Neuronal stem cell (in vitro differentiated cells): ENCODE results near the gene GSE1.

ENCODE experiments used
- DNase-seq: peaks from one replicate; pipeline ENCODE4 v3.0.0-alpha.2; 2013; ENCODE audit warnings: low spot score
- H2AFZ ChIP-seq: one replicate; pipeline ENCODE4 v1.6.1; 2013; ENCODE audit warnings: mild to moderate bottlenecking, low read length, inconsistent platforms
- H2AK5ac ChIP-seq: 2 replicates; pipeline ENCODE4 v1.6.1; 2013; ENCODE audit warnings: low read depth, mild to moderate bottlenecking, inconsistent platforms, low read length, moderate library complexity, mixed read lengths
- H2BK120ac ChIP-seq: 2 replicates; pipeline ENCODE4 v1.6.1; 2013; ENCODE audit warnings: low read depth, mild to moderate bottlenecking, inconsistent platforms, low read length, moderate library complexity, mixed read lengths
- H2BK12ac ChIP-seq: one replicate; pipeline ENCODE4 v1.6.1; 2013; ENCODE audit warnings: low read length, inconsistent platforms
- H2BK15ac ChIP-seq: 2 replicates; pipeline ENCODE4 v1.6.1; 2013; ENCODE audit warnings: mild to moderate bottlenecking, low read length, inconsistent platforms, mixed read lengths
- H2BK5ac ChIP-seq: one replicate; pipeline ENCODE4 v1.6.1; 2013; ENCODE audit warnings: inconsistent platforms, mild to moderate bottlenecking, low read length, moderate library complexity
- H3K14ac ChIP-seq: one replicate; pipeline ENCODE4 v1.6.1; 2013; ENCODE audit warnings: low read length, inconsistent platforms
- H3K18ac ChIP-seq: 2 replicates; pipeline ENCODE4 v1.6.1; 2013; ENCODE audit warnings: low read length, inconsistent platforms
- H3K23ac ChIP-seq: 2 replicates; pipeline ENCODE4 v1.6.1; 2013; ENCODE audit warnings: low read depth, mild to moderate bottlenecking, mixed read lengths, low read length, inconsistent platforms; ENCODE audit not compliant: poor library complexity
- H3K27ac ChIP-seq: replicated peaks from 3 replicates; pipeline ENCODE4 v1.5.1; 2013; ENCODE audit warnings: low read length, inconsistent platforms
- H3K27me3 ChIP-seq, 3 experiments: 2 replicates each; pipeline ENCODE4 v1.6.1; 2013; ENCODE audit warnings: low read length in 3 of 3, mild to moderate bottlenecking in 2 of 3, inconsistent platforms in 1 of 3, low read depth in 1 of 3, mixed read lengths in 1 of 3, moderate library complexity in 1 of 3; ENCODE audit not compliant: control insufficient read depth in 3 of 3, insufficient read depth in 3 of 3
- H3K36me3 ChIP-seq, 2 donors: replicated peaks in 1 of 2; 2 replicates each; pipeline ENCODE4 v1.6.1; 2013; ENCODE audit warnings: low read length in 2 of 2; ENCODE audit not compliant: control insufficient read depth in 2 of 2, insufficient read depth in 2 of 2
- H3K4ac ChIP-seq: 2 replicates; pipeline ENCODE4 v1.6.1; 2013; ENCODE audit warnings: inconsistent platforms, mild to moderate bottlenecking, low read length, moderate library complexity
- H3K4me1 ChIP-seq, 2 donors: 1 replicate in 1 of 2; 2 replicates in 1 of 2; pipeline ENCODE4 v1.6.1; 2013; ENCODE audit warnings: low read length in 2 of 2, low read depth in 1 of 2; ENCODE audit not compliant: control insufficient read depth in 2 of 2, insufficient read depth in 1 of 2
- H3K4me2 ChIP-seq: one replicate; pipeline ENCODE4 v1.6.1; 2013; ENCODE audit warnings: mild to moderate bottlenecking, low read length, inconsistent platforms; ENCODE audit not compliant: insufficient read depth, poor library complexity, severe bottlenecking
- H3K4me3 ChIP-seq, 2 donors: 2 replicates each; pipeline ENCODE4 v1.5.1; 2013; ENCODE audit warnings: low read length in 2 of 2, mild to moderate bottlenecking in 2 of 2, inconsistent platforms in 1 of 2, moderate library complexity in 1 of 2
- H3K79me1 ChIP-seq: one replicate; pipeline ENCODE4 v1.6.1; 2013; ENCODE audit warnings: low read depth, mild to moderate bottlenecking, inconsistent platforms, low read length, moderate library complexity
- H3K9ac ChIP-seq: one replicate; pipeline ENCODE4 v1.6.1; 2013; ENCODE audit warnings: mild to moderate bottlenecking, low read depth, low read length, inconsistent platforms; ENCODE audit not compliant: poor library complexity
- H3K9me3 ChIP-seq, 2 donors: replicated peaks in 1 of 2; 2 replicates each; pipeline versions ENCODE3 to v1.6.1; 2013; ENCODE audit warnings: low read length in 2 of 2, mild to moderate bottlenecking in 2 of 2, inconsistent platforms in 1 of 2, low read depth in 1 of 2, mixed read lengths in 1 of 2, moderate library complexity in 1 of 2; ENCODE audit not compliant: control insufficient read depth in 2 of 2, insufficient read depth in 1 of 2
- H4K8ac ChIP-seq: one replicate; pipeline ENCODE4 v1.6.1; 2013; ENCODE audit warnings: low read depth, mild to moderate bottlenecking, inconsistent platforms, low read length, moderate library complexity
- H4K91ac ChIP-seq: one replicate; pipeline ENCODE4 v1.6.1; 2013; ENCODE audit warnings: low read length, low read depth, mild to moderate bottlenecking, inconsistent platforms; ENCODE audit not compliant: poor library complexity
- WGBS, 2 donors: extraction: QIAGEN DNeasy Blood & Tissue Kit; methylation state at CpG; one replicate each; pipeline ENCODE4 v1.1.7; 2013; ENCODE audit warnings: missing lambda C conversion rate in 2 of 2, mixed read lengths in 1 of 2; ENCODE audit not compliant: insufficient read length in 2 of 2, insufficient replicate concordance in 1 of 2; ENCODE audit errors: extremely low coverage in 2 of 2; 5-methylcytosine and 5-hydroxymethylcytosine counted together

GSE1 gene

DNA sequence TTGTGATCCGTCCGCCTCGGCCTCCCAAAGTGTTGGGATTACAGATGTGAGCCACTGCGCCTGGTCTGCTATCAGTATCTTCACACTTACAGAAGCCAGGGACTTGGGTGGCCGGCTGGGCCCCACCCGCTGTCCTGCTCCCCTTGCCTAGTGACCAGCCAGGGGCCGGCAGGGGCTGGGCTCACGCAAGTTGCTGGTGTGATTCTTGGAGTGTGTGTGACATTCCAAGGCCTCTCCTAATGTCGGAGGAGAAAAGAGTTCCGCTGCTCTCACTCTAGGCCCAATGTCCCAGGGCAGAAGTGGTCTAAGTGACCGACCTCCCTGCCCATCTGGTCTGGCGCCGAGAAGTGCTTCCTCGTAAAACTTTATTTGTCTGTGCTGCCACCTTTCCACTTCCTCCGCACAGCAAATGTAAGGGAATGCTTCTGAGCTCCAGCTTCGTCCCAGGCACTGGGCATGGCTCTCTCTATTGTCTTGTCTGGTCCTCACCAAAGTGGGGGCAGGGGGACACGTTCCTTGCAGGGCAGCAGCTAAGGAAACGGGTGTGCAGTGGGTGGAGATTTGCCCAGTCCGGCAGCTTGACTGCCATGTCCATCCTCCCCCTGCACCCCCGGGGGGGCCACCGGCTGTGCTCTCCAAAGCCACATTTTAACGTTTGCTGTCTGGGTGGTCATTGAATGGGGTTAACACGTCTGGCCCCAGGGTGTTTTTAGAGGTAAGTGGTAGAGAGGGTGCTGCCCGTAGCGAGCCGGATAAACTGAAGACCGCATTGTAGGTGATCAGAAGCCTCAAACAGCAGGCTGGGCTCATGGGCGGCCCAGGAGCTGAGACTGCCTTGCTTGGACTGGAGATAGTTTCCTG is 7.8 kb upstream of the GSE1 start:
- H2BK5ac ChIP-seq: no peak overlapping the region
- no peaks in the 10 kb centered on the region for H3K9me3 ChIP-seq
- peak overlapping the region; percentile 10 for H2AK5ac ChIP-seq
- H3K9ac ChIP-seq: no peak overlapping the region
- peaks cover 0 to 32% (median 0%) of the 10 kb centered on the region in 3 experiments for H3K27me3 ChIP-seq
- H4K91ac ChIP-seq: no peak overlapping the region
- peaks cover 36 to 80% of the 10 kb centered on the region in 2 donors for H3K4me1 ChIP-seq
- no peak overlapping the region for H3K4me3 ChIP-seq
- H3K27ac ChIP-seq: no peak overlapping the region
- no peak overlapping the region for H3K4ac ChIP-seq
- no peak overlapping the region for H3K4me2 ChIP-seq
- H3K18ac ChIP-seq: peak overlapping the region; percentile 41
- H2AFZ ChIP-seq: no peak overlapping the region
- H3K79me1 ChIP-seq: no peaks in the 10 kb centered on the region
- no peaks in the 10 kb centered on the region for H3K36me3 ChIP-seq
- H2BK15ac ChIP-seq: peak overlapping the region; percentile 35
- no CpG with 5 or more reads among the region's 28 CpGs for WGBS, 2 donors
- no peak overlapping the region for H4K8ac ChIP-seq
- H3K23ac ChIP-seq: no peak overlapping the region
- no peak overlapping the region for H3K14ac ChIP-seq
- no peak overlapping the region for H2BK120ac ChIP-seq
- DNase-seq: no peak
- H2BK12ac ChIP-seq: peak overlapping the region; percentile 35

- Histone ChIP-seq H3K14ac (no peak overlapping the region), H2BK15ac (peak overlapping the region; percentile 69), H2AK5ac (peak overlapping the region; percentile 82), H3K4me3 (no peak overlapping the region), H3K36me3 (no peaks in the 10 kb centered on the region), H3K27me3 (peaks cover 0 to 31% (median 0%) of the 10 kb centered on the region in 3 experiments), H3K4ac (no peak overlapping the region), H3K27ac (no peak overlapping the region), H3K9me3 (no peaks in the 10 kb centered on the region), H2BK120ac (no peak overlapping the region), H3K9ac (no peak overlapping the region), H3K4me1 (peaks cover 35 to 77% of the 10 kb centered on the region in 2 donors), H3K79me1 (no peaks in the 10 kb centered on the region), H3K23ac (peak overlapping the region; percentile 86), H3K18ac (peak overlapping the region; percentile 68), H4K91ac (no peak overlapping the region), H3K4me2 (no peak overlapping the region), H4K8ac (no peak overlapping the region), H2AFZ (no peak overlapping the region), H2BK12ac (peak overlapping the region; percentile 77), H2BK5ac (peak overlapping the region; percentile 56)
- WGBS, 2 donors: no CpG with 5 or more reads among the region's 22 CpGs
- DNase-seq: no peak
Measured at GRCh38 chr16:85605912-85606841, 6.9 kb upstream of the GSE1 start.

DNA sequence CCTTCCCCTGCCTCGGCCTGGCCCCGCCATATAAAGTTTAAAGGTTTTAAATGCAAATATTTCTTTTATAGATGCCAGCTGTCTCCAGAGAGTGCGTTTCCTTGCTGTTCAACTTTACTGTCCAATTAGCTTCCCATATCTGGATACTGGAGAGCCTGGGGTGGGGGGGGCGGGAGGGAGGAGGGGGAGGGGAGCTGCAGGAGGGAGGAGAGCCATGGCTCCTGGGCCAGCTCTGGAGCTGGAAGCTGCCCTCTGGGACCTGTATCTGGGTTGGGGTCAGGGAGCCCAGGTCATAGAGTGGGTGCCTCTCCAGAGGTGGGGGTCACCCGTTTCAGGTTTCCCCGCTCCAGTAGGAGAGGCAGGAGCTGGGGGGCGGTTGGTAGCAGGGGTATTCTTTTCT is 6.2 kb upstream of the GSE1 start:
- H3K14ac ChIP-seq: no peak overlapping the region
- H3K4me1 ChIP-seq: peaks cover 29 to 71% of the 10 kb centered on the region in 2 donors
- H2BK5ac ChIP-seq: no peak overlapping the region
- H2BK15ac ChIP-seq: no peak overlapping the region
- H3K23ac ChIP-seq: no peak overlapping the region
- no peak overlapping the region for H3K4ac ChIP-seq
- H3K9ac ChIP-seq: no peak overlapping the region
- H3K4me2 ChIP-seq: peak overlapping the region; percentile 55
- DNase-seq: no peak
- peak overlapping the region; percentile 82 for H2AK5ac ChIP-seq
- H3K27me3 ChIP-seq: peaks cover 0 to 35% (median 0%) of the 10 kb centered on the region in 3 experiments
- WGBS, 2 donors: no CpG with 5 or more reads among the region's 7 CpGs
- H3K9me3 ChIP-seq: no peaks in the 10 kb centered on the region
- H2BK12ac ChIP-seq: no peak overlapping the region
- H3K27ac ChIP-seq: no peak overlapping the region
- H3K36me3 ChIP-seq: no peaks in the 10 kb centered on the region
- H4K8ac ChIP-seq: no peak overlapping the region
- no peak overlapping the region for H4K91ac ChIP-seq
- no peak overlapping the region for H2BK120ac ChIP-seq
- no peaks in the 10 kb centered on the region for H3K79me1 ChIP-seq
- H3K4me3 ChIP-seq: peak overlapping the region in 1 of 2 donors; percentile 31
- peak overlapping the region; percentile 84 for H3K18ac ChIP-seq
- H2AFZ ChIP-seq: peak overlapping the region; percentile 84
